ENCODE data around the gene PLCL1.

DNA sequence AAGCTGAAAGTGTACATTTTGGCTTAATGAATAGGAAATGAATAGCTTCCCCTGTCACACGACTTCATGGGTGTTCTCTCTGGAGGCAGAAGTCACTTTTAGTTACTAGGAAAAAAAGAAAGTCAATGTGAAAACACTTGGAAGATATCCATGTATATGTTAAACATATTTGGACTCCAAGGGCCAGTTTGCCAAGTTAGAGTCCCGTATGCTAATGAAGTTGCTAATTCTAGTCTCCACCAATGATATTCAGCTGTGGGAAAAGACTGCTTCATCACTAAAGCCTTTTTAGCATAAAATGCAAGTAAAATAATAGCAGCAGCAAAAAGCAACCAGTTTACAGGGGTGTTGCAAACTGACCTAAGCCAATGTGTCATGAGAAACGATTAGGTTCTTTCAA, 108.7 kb downstream of the PLCL1 start:
- TF ChIP-seq ZNF384 (IDR thresholded peaks at IDR 0.05) (no peak), TARDBP (IDR thresholded peaks at IDR 0.05) (no peak), CTBP1 (IDR thresholded peaks at IDR 0.05; ENCODE audit: borderline replicate concordance) (no peak), SUZ12 (IDR thresholded peaks at IDR 0.05) (no peak), FOXK2 (IDR thresholded peaks at IDR 0.05) (no peak), SP1 (IDR thresholded peaks at IDR 0.05) (no peak)
